PFSK-1 (cell line): ENCODE results near the gene CLMN.

Source experiments
- FOXP2 ChIP-seq: optimal IDR thresholded peaks from 2 replicates; pipeline ENCODE3; 2011; ENCODE audit warnings: borderline replicate concordance, control low read depth, inconsistent platforms; ENCODE audit not compliant: insufficient read depth; ENCODE audit errors: extremely low read length, extremely low read depth
- POLR2AphosphoS5 ChIP-seq: IDR thresholded peaks from 2 replicates; pipeline ENCODE4 v1.6.1; 2012; ENCODE audit warnings: low read depth, mild to moderate bottlenecking, control low read depth, low read length, moderate library complexity
- REST ChIP-seq, 2 experiments: IDR thresholded peaks; 2 replicates each; pipeline versions ENCODE4 v1.6.1 to v1.8.0; 2011 to 2012; ENCODE audit warnings: low read depth in 2 of 2, low read length in 2 of 2, control low read depth in 1 of 2, inconsistent platforms in 1 of 2, mild to moderate bottlenecking in 1 of 2, moderate library complexity in 1 of 2; ENCODE audit not compliant: insufficient read depth in 1 of 2
- SIN3A ChIP-seq: IDR thresholded peaks from 2 replicates; pipeline ENCODE4 v1.6.1; 2012; ENCODE audit warnings: mild to moderate bottlenecking, low read length, moderate library complexity, borderline replicate concordance; ENCODE audit not compliant: insufficient read depth
- TAF1 ChIP-seq: IDR thresholded peaks from 2 replicates; pipeline ENCODE4 v1.6.1; 2012; ENCODE audit warnings: low read length, control low read depth, borderline replicate concordance; ENCODE audit not compliant: insufficient read depth

CLMN gene

GRCh38 chr14:95183082-95183481, 136.6 kb downstream of the CLMN start:
- TF ChIP-seq TAF1 = no peak
- no peak for TF ChIP-seq SIN3A
- no peak for TF ChIP-seq FOXP2
- TF ChIP-seq POLR2AphosphoS5 = no peak
- TF ChIP-seq REST (IDR thresholded peaks at IDR 0.05; ENCODE audit: insufficient read depth in 1 of 2, low read depth in 2 of 2, low read length in 2 of 2) = no peak

- TF ChIP-seq SIN3A (no peak), POLR2AphosphoS5 (no peak), REST (IDR thresholded peaks at IDR 0.05; ENCODE audit: insufficient read depth in 1 of 2, low read depth in 2 of 2, low read length in 2 of 2) (no peak), FOXP2 (no peak), TAF1 (no peak)
Observed at GRCh38 chr14:95182379-95182778, 137.3 kb downstream of the CLMN start.

- TF ChIP-seq TAF1 (no peak), REST (IDR thresholded peaks at IDR 0.05; ENCODE audit: insufficient read depth in 1 of 2, low read depth in 2 of 2, low read length in 2 of 2) (no peak), POLR2AphosphoS5 (no peak), SIN3A (no peak), FOXP2 (no peak)
Observed at GRCh38 chr14:95180966-95181741, 138.6 kb downstream of the CLMN start.

- TF ChIP-seq TAF1 (no peak), REST (IDR thresholded peaks at IDR 0.05; ENCODE audit: insufficient read depth in 1 of 2, low read depth in 2 of 2, low read length in 2 of 2) (no peak), SIN3A (no peak), FOXP2 (no peak), POLR2AphosphoS5 (no peak)
Observed at GRCh38 chr14:95174184-95174792, 145.4 kb downstream of the CLMN start.
